ENCODE measurements around the gene LEKR1.
"Not testable (repeated sequence)": the region's sequence is repeated elsewhere in the genome, so short reads cannot be mapped to it uniquely, and the experiment has no call there.

GRCh38 chr3:156895374-156895773 is 69.2 kb downstream of the LEKR1 start:
- not testable (repeated sequence) for TF ChIP-seq EZH2 (IDR thresholded peaks at IDR 0.05); POLR2AphosphoS5 (IDR thresholded peaks at IDR 0.05; ENCODE audit: borderline replicate concordance, low read depth, low read length)

Data from SK-N-MC (cell line).